Stimulated activated CD8-positive, alpha-beta memory T cell treated with anti-CD3 and anti-CD28 coated beads, Interleukin-15, amount 100 ng/mL, for 1 hour (primary cell): ENCODE measurements around the gene MYO9B.

Source experiments
- DNase-seq: peaks from one replicate; pipeline ENCODE4 v3.0.0-alpha.2; 2020; ENCODE audit warnings: low read depth

The MYO9B gene

GRCh38 chr19:17215127-17215971 is 139.8 kb downstream of the MYO9B start, which contains the start of gene USE1:
Gene USE1 (plus strand): TSS chr19:17215357. CDS start chr19:17215406, 49 bp downstream.
- peak; percentile 73 for DNase-seq

GRCh38 chr19:17216058-17216670 is 140.6 kb downstream of the MYO9B start:
- no peak for DNase-seq

GRCh38 chr19:17219286-17219685 is 143.7 kb downstream of the MYO9B start:
- no peak for DNase-seq

- DNase-seq: no peak
Measured at GRCh38 chr19:17220207-17220758, 144.7 kb downstream of the MYO9B start.

- no peak for DNase-seq
Measured at GRCh38 chr19:17225053-17225452, 149.5 kb downstream of the MYO9B start.

- DNase-seq: peak; percentile 94
Measured at GRCh38 chr19:17226002-17226933, 150.7 kb downstream of the MYO9B start, which contains the start of gene OCEL1. Gene OCEL1 (plus strand): TSS chr19:17226226. CDS start chr19:17226248, 22 bp downstream.

- no peak for DNase-seq
Measured at GRCh38 chr19:17227798-17228367, 152.3 kb downstream of the MYO9B start.

- no peak for DNase-seq
Measured at GRCh38 chr19:17229890-17230289, 154.3 kb downstream of the MYO9B start.

- DNase-seq: no peak
Measured at GRCh38 chr19:17232258-17232657, 156.7 kb downstream of the MYO9B start.

GRCh38 chr19:17234911-17235299 is 159.3 kb downstream of the MYO9B start:
- DNase-seq: no peak

GRCh38 chr19:17235300-17235970 is 159.9 kb downstream of the MYO9B start:
- DNase-seq: peak; percentile 48

- DNase-seq: no peak
Measured at GRCh38 chr19:17235971-17236777, 160.6 kb downstream of the MYO9B start.

GRCh38 chr19:17236811-17237543 is 161.4 kb downstream of the MYO9B start:
- no peak for DNase-seq

GRCh38 chr19:17237747-17238706 is 162.4 kb downstream of the MYO9B start:
- DNase-seq: no peak

- no peak for DNase-seq
Measured at GRCh38 chr19:17240062-17240752, 164.6 kb downstream of the MYO9B start.

- DNase-seq: no peak
Measured at GRCh38 chr19:17240826-17241399, 165.3 kb downstream of the MYO9B start.
